Cortex of kidney (tissue), 1 donor: Measurements from ENCODE around the gene SNX18.

ENCODE experiments used
- DNase-seq: peaks from one replicate; lab custom pipeline; 2025; lab: John Stamatoyannopoulos, UW

The SNX18 gene

DNA sequence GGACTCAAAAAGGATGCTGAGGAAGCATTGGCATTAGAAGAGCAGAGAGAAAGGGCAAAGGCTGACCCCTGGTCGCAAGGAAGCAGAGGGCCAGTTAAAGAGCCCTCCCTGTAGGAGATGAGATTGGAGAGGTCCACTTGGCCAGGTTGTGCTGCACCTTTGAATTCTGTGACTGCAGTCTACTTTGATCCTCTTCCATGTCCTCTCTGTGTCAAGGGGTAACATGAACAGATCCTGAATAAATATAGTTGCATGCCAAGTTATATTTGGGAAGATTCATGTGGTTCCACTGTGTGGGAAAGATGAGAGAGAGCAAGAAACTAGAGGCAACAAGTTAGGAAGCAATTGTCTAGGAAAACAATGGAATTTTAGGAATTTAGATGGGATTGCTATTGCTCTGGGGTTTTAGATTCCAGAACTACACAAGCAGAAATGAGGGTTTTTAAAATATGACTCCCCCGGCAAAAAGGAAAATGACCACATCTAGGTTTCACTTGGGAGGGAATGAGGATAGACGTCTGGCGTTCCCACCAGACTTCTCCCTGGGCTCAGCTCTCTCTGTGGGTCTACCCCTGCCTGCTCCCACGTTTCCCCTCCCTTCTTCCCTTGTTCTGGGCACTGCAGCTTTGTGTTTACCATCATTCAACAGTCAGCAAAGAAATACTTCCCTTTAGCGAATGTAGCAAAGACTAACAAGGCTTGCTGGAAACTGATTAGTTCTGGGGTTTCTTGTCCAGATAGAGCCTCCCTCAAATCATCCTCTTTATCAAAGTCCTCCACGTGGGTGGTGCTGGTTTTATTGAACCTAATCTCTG lies 63.6 kb downstream of the SNX18 start:
- no peak for DNase-seq

DNA sequence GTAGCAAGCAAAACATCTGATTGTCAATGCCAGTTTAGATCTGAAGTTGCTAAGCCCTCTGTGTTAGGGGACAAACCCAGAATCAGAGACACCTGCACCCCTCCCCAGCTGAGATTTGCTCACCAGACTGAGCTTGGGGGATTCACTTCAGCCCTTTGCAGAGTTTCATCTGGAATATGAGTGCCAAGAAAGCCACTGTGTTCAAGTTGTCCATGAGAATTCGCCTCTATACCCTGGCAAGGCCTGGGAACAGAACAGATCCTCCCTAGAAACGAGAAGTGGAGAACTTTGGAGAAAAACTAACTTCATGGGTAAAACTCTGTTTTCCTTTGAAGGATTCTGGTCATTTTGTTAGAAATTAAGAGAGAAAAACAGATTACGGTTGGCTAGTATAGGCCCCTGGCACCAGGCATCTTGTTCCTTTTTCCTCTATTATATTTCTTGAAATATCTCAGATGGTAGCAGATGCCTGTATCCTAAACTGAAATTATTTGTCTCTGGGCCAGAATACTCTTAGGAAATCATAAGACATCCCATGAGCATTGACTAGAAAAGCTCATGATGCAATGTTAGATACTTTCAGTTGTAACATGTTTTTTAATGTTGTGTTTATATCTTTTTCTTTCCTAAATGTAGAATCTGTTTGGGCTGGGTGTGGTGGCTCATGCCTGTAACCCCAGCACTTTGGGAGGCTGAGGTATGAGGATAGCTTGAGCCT lies 64.4 kb downstream of the SNX18 start:
- no peak for DNase-seq

- no peak for DNase-seq
These were observed 68.8 kb downstream of the SNX18 start for GRCh38 chr5:54586336-54586735.

DNA sequence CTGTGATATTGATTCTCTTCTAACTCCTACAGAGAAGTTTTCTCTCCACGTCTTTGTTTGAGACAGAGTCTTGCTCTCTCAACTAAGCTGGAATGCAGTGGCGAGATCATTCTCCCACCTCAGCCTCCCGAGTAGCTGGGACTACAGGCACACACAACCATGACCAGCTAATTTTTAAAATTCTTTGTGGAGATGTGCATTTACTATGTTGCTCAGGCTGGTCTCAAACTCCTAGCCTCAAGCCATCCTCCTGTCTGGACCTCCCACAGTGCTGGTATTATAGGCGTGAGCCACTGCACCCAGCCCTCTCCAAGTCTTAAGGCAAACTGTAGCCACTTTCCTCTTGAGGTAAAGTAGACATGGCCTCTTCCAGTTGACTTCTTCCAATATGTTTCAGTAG lies 72.2 kb downstream of the SNX18 start:
- no peak for DNase-seq

GRCh38 chr5:54590824-54591223 lies 73.3 kb downstream of the SNX18 start:
- DNase-seq = no peak

- no peak for DNase-seq
These were observed 76.2 kb downstream of the SNX18 start for GRCh38 chr5:54593779-54594178.

DNA sequence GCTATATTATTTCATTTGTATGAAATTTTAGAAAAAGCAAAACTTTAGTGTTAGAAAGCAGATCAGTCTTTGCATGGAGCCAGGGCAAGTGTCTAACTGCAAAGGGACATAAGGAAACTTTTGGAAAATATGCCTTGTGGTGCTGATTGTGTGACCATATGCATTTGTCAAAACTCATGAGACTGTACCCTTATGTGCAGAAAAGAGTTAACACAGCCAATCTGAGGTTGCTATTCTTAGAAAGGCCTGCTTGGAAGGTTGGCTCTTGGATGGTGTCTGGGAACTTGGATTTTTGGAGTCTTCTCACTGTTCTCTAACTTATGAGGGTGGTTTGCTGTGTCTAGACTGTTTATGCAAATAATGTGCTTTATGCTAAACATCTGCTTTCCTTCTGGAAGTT lies 76.6 kb downstream of the SNX18 start:
- no peak for DNase-seq

GRCh38 chr5:54595721-54596120 lies 78.2 kb downstream of the SNX18 start:
- DNase-seq = no peak
